DOHH2 (cell line): Measurements from ENCODE around the gene NTNG1.

ENCODE experiments used
- CTCF ChIP-seq: fragments of 200-600 bp; sonication (generic); IDR thresholded peaks from one replicate; pipeline ENCODE4 v1.5.1; 2014; ENCODE audit warnings: antibody characterized with exemption, mild to moderate bottlenecking, low read depth, low read length; ENCODE audit not compliant: poor library complexity, severe bottlenecking
- EZH2phosphoT487 ChIP-seq: fragments of 200-600 bp; sonication (generic); IDR thresholded peaks from 2 replicates; pipeline ENCODE4 v1.6.1; 2017; ENCODE audit warnings: borderline replicate concordance, mild to moderate bottlenecking, antibody characterized with exemption, low read length, moderate library complexity, mixed read lengths

DNA sequence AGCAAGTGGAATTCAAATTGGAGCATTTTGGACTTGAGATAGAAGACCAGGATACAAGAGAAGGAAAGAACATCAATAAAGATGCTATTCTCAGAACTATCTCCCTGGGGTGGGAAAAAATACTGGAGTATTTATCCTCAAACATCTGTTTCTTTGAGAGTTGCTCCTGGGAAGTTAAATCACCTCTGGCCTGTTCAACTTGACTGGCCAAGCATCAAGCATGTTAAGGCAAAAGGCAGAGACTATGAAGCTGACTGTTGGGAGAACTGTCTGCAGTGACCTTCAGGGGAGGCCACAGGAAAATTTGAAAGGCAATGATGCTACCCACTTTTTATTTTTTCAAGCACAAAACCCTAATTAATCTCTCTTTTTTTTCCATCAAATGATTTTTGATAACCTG lies 239.0 kb downstream of the NTNG1 start:
- TF ChIP-seq CTCF, result no peak
- no peak for TF ChIP-seq EZH2phosphoT487
